GM19468 (cell line): ENCODE measurements around the gene HAS3.
"Not testable (repeated sequence)": the region's sequence is repeated elsewhere in the genome, so short reads cannot be mapped to it uniquely, and the experiment has no call there.

Source experiments
- ATAC-seq: cut with Tn5 transposase; IDR thresholded peaks from one replicate; pipeline ENCODE4 v1.9.1; 2021; ENCODE audit warnings: mild to moderate bottlenecking, moderate library complexity, moderate number of reproducible peaks; ENCODE audit not compliant: unreplicated experiment; ENCODE audit errors: extremely low read depth

Gene HAS3

DNA sequence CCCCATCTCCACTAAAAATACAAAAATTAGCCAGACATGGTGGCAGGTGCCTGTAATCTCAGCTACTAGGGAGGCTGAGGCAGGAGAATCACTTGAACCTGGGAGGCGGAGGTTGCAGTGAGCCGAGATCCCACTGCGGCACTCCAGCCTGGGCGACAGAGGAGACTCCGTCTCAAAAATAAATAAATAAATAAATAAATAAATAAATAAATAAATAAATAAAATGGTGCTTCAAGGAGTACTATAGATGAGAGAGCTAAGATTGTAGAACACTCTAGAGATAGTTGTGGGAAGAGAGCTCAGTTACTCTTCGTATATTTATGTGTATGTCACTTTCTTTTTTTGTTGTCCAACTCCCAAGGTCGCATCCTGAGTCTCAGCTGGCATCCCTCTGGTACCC, 34.0 kb downstream of the HAS3 start:
- not testable (repeated sequence) for ATAC-seq

DNA sequence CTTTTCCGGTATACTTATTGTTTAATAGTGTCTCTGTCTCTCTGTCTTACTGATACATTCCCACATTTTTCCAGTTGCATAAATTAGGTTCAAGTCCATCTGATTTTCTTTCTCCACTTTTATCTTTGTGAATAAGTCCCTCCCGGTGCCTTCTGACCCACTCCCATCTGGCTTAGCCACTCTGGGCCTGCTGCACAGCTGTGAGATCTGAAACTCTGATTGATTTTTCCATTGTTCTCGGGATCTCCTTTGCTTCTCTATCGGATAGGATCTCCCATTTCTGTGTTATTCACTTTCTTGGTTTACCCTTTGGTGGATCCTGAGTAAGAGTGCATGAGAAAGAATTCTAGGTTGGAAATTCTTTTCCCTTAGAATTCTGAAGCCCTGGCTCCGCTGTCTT, 35.6 kb downstream of the HAS3 start:
- no peak for ATAC-seq

DNA sequence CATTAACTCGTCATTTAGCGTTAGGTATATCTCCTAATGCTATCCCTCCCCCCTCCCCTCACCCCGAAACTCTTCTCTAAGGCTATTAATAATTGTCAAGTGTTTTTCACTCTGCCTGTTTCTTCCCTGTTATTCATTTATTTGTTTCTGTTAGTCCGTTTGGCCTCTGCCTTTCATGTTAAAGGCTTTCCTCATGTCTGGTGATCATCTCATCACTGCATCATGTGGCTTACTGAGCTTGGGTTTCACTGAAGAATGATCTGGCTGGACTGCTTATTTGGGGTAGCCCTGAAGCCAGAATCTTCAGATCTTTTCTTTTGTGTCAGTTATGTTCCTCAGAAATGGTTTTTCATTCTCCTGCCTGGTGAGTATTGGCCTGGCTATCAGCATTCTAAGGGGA, 36.5 kb downstream of the HAS3 start:
- ATAC-seq = no peak

DNA sequence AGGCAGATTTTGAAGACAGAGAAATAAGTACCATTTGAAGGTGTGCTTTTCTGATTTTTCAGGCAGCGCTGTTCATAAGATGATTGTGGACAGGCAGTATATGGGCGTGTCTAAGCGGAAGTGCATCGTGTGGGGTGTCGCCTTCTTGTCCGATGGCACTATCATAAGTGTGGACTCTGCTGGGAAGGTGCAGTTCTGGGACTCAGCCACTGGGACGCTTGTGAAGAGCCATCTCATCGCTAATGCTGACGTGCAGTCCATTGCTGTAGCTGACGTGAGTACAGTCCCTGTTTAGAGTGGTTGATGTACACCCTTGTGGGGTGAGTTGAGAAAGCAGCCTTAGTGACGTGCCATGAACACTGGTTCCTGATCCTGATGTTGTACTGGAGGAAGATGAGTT, 37.7 kb downstream of the HAS3 start:
- ATAC-seq = no peak

- ATAC-seq = no peak
These were observed 40.2 kb downstream of the HAS3 start for GRCh38 chr16:69145658-69146057.

GRCh38 chr16:69149621-69150020, 44.2 kb downstream of the HAS3 start:
- not testable (repeated sequence) for ATAC-seq

- no peak for ATAC-seq
These were observed 44.9 kb downstream of the HAS3 start for GRCh38 chr16:69150146-69150865.

GRCh38 chr16:69157196-69157595, 51.7 kb downstream of the HAS3 start:
- ATAC-seq = no peak

DNA sequence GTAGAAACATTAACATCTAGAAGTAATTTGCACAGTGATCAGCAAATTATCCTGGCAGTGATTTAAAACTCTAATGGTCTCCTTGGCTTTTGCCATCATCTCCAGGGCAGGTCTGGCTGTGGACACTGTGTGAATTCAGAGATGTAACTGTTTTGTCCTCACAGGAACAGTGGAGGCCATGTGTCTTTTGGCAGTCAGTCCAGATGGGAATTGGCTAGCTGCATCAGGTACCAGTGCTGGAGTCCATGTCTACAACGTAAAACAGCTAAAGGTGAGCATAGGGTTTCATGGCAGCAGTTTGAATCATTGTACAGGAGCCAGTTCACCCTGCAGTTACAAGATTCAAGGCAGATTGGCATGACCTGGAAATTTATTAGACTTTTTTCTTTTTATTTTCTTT, 54.7 kb downstream of the HAS3 start:
- ATAC-seq = no peak

- ATAC-seq = no peak
These were observed 60.1 kb downstream of the HAS3 start for GRCh38 chr16:69165584-69165983.

DNA sequence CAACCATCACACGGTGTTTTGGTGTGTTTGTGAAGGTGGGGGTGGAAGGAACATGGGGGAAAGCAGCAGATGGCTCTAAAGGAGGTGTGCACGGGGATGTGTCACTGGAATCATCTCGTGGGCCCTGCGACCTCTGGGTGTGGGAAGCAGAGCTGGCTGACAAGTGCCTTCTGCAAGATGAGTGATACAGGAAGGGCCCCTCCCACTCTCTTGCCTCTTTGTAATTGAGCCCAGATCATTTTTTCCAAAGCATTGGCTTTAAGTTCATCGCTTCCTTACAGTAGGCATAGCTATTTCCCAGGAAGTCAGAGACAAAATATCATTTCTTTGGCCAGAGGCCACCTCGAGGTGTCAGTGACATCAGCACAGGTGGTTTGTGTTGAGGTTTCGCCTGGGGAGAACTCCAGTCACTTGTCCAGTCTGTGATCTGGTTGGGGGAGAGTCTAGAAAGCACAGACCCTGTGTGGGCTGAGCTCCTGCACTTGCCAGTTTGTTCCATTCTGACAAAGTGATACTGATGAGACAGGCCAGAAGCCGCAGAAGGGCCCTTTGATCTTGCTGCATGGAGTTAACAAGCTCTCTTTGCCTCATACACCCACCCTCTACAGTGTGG, 60.9 kb downstream of the HAS3 start:
- ATAC-seq = no peak

DNA sequence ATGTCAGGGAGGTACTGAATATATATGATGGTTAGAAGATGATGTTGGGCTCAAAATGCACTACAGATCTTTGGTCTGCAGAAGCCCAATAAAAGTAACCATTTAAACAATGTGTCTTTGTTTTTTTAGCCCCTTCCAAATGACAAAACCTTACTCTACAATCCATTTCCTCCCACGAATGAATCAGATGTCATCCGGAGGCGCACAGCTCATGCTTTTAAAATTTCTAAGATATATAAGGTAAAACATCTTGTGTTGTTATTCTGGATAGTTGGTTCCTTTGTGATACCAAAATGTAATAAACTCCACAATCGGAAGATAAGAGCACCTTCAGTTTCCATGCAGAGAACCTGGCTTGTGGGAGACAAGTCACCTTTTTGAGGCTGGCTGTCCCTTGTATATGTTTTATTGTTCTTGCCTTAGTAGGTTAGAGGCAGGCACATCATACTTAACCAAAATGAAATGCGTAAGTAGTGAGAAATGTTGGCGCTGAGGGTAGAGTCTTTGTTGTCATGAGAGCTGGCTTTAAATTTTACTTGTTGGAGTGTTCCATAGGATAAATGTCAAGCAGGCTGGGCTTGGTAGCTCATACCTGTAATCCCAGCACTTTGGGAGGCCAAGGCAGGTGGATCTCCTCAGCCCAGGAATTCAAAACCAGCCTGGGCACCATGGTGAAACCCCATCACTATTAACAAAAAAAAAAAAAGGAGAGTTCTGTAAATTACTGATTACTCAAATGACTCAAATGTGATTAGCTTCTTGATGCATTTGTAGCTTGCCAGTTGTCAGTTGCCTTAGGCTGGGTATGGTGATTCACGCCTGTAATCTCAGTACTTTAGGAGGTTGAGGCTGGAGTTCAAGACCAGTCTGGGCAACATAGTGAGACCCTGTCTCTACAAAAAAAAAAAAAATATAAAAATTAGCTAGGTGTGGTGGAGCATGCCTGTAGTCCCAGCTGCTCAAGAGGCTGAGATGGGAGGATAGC, 61.8 kb downstream of the HAS3 start:
- no peak for ATAC-seq
